HG03159 (cell line): ENCODE measurements around the gene SPIRE1.

Experiments
- ATAC-seq: cut with Tn5 transposase; IDR thresholded peaks from one replicate; pipeline ENCODE4 v1.9.1; 2021; ENCODE audit warnings: mild to moderate bottlenecking, moderate library complexity; ENCODE audit not compliant: unreplicated experiment

The SPIRE1 gene

GRCh38 chr18:12657684-12658425 lies at the start of gene SPIRE1:
Gene SPIRE1, minus strand, starts transcription at chr18:12658107. Its CDS starts 241 bp downstream, at chr18:12657866.
- ATAC-seq: peak; percentile 44

GRCh38 chr18:12703664-12704063 lies 45.8 kb upstream of the SPIRE1 start:
- ATAC-seq: no peak

- ATAC-seq: peak; percentile 39
Observed at GRCh38 chr18:12703096-12703567, 45.2 kb upstream of the SPIRE1 start.

- ATAC-seq: peak; percentile 74
Observed at GRCh38 chr18:12702221-12703095, 44.6 kb upstream of the SPIRE1 start, which contains the start of the genes CEP76 and PSMG2. Gene CEP76, minus strand, starts transcription at chr18:12702723. Its CDS starts 175 bp downstream, at chr18:12702548. Gene PSMG2, plus strand, starts transcription at chr18:12703042. Its CDS starts 66 bp downstream, at chr18:12703108.

GRCh38 chr18:12701161-12701560 lies 43.3 kb upstream of the SPIRE1 start:
- no peak for ATAC-seq

GRCh38 chr18:12699747-12700146 lies 41.8 kb upstream of the SPIRE1 start:
- no peak for ATAC-seq

GRCh38 chr18:12694032-12694431 lies 36.1 kb upstream of the SPIRE1 start:
- no peak for ATAC-seq

- no peak for ATAC-seq
Observed at GRCh38 chr18:12692206-12692605, 34.3 kb upstream of the SPIRE1 start.

- ATAC-seq: no peak
Observed at GRCh38 chr18:12689256-12689850, 31.4 kb upstream of the SPIRE1 start.

GRCh38 chr18:12686100-12686499 lies 28.2 kb upstream of the SPIRE1 start:
- no peak for ATAC-seq

GRCh38 chr18:12679183-12679786 lies 21.4 kb upstream of the SPIRE1 start:
- ATAC-seq: no peak

GRCh38 chr18:12668041-12668440 lies 10.1 kb upstream of the SPIRE1 start:
- no peak for ATAC-seq

- peak; percentile 38 for ATAC-seq
Observed at GRCh38 chr18:12659904-12660605, 2.1 kb upstream of the SPIRE1 start.

GRCh38 chr18:12658426-12659138 lies 675 bp upstream of the SPIRE1 start:
- peak; percentile 26 for ATAC-seq

- peak; percentile 43 for ATAC-seq
Observed at GRCh38 chr18:12656938-12657683, 796 bp downstream of the SPIRE1 start.

- no peak for ATAC-seq
Observed at GRCh38 chr18:12656605-12656937, 1.3 kb downstream of the SPIRE1 start.

- no peak for ATAC-seq
Observed at GRCh38 chr18:12654971-12655370, 2.9 kb downstream of the SPIRE1 start.

GRCh38 chr18:12652861-12653401 lies 5.0 kb downstream of the SPIRE1 start:
- ATAC-seq: no peak

GRCh38 chr18:12651651-12652050 lies 6.3 kb downstream of the SPIRE1 start:
- no peak for ATAC-seq
